SIG-M5 (cell line): ENCODE measurements around the gene GALNT17.

ENCODE experiments used
- DNase-seq: peaks from one replicate; lab custom pipeline; 2025; lab: John Stamatoyannopoulos, UW

The GALNT17 gene

DNA sequence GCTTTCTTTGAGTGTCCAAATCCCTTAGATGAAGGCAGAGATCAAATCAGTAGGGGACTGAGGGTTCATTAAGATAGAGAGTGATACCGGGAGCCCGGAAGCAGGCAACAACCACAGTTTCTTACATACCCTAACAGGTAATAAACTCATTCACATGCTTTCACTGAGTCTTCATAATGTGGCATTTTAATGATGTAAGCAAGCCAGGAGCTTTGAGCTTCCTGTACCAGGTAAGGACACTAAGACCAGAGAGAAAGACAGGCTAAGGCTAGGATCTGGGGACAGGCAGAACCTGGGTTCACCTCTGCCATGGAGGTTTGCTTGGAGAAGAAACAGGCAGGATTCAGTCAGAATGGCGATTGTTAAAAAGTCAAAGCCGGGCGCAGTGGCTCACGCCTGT, 618.3 kb downstream of the GALNT17 start:
- no peak for DNase-seq

DNA sequence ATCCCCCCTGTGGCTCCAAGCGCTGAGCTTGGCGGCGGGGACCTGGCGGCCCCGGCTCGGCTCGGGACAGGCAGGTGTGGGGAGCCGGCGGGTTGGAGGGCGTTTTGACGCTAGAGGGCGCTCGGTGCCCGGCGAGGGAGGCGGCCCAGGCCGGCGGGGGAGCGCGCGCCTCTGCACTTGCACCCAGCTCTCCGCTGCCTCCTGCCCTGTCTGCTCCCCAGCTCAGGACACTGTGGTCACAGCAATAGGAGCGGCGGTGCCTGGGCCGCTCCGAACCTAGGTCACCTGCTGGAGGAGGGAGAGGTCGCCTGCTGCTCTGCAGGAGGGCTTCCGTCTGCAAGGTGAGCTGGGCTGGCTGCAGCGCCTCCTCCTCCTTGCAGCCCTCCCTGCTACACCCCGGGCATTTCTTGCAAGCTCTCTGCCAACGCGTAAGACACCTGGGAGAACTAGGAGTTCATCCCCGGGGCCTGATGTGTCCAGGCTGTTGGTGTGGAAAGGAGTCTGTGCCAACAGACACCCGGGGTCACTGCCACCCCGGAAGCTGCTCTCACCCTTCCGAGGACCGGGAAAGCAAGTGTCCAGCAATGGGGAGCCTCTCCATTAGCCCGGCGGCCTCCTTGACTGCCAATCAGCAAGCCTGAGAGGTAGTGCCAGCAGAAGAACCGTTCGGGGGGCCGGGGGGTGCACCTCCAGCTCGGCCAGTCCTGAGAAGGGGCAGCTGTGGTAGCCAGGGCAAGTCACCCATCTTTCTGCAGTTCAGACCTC, 620.4 kb downstream of the GALNT17 start:
- DNase-seq, result no peak

DNA sequence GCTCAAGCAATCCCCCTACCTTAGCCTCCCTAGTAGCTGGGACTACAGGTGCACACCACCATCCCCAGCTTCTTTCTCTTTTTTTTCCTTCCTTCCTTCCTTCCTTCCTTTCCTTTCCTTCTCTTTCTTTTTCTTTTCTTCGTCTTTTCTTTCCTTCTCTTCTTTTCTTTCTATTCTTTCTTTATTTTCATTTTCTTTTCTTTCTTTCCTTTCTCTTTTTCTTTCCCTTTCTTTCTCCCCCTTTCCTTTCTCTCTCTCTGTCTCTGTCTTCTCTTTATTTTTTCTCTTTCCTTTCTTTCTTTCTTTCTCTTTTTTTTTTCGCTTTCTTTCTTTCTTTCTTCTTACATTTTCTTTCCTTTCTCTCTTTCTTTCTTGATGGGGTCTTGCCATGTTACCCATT, 621.3 kb downstream of the GALNT17 start:
- no peak for DNase-seq

DNA sequence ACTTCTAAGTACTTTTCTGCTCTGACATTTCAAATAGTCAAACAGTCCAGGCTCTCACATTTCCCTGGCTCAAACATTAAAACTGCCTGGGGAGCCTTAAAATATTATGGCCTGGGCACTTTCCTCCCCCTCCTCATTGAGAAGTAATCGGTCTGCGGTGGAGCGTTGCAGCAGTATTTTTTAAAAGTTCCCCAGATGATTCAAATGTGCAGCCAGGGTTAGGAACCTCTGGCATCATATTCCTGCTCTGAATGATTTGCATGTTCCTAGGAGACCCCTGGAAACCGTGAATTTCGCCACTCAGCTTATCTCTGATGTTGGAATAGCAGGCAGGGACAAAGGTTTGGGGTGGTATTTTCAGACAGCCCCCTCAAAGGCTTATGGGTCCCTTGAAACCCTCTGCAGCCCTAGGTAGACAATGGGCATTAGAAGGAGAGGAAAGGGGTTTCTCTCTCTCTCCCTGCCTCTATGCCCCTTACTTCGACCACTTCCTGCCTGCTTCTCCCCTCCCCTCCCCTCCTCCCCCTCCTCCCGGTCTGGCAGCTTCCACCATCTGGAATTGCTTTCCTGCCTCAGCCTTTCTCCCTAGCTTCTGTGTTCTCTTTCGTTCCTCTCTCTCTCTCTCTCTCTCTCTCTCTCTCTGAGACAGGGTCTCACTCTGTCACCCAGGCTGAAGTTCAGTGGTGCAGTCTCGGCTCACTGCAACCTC, 622.2 kb downstream of the GALNT17 start:
- no peak for DNase-seq

DNA sequence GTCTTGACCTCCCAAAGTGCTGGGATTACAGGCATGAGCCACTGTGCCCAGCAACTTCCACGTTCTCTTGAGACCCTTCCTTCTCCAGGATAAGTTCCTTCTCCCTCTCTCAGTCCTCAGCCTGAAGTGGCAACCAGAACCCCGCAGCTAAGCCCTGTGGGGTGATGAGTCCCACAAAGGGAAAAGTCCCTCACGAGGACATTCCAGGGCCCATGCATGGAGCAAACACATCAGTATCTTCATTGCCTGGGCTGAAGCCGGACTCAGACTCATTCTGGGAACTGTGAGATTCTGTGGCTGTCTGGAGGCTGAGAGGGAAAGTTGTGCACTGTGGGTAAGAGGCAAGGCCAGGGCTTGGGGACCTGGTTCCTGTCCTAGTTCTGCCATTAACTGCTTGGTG, 622.9 kb downstream of the GALNT17 start:
- DNase-seq, result no peak

DNA sequence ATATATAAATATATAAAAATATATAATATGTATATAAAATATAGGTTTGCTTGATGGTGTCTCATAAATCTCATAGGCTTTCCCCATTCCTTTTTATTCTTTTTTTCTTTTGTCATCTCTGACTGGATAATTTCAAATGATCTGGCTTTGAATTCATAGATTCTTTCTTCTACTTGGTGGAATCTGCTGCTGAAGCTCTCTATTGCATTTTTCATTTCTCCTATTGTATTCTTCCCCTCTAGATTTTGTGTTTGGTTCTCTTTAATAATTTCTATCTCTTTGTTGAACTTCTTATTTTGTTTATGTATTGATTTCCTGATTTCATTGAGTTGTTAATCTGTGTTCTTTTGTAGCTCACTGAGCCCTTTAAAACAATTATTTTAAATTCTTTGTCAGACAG, 629.4 kb downstream of the GALNT17 start:
- DNase-seq, result no peak
